GM12891 (cell line): ENCODE results near the gene C1QTNF12.

Source experiments
- DNase-seq: peaks from one replicate; pipeline ENCODE4 v3.0.0; 2011; ENCODE audit warnings: low spot score; ENCODE audit not compliant: insufficient read length
- FAIRE-seq: peaks from 2 replicates; lab custom pipeline; 2011; peaks lifted over from hg19 to GRCh38; lab: Jason Lieb, UNC
- PAX5 ChIP-seq: IDR thresholded peaks from 2 replicates; pipeline ENCODE4 v1.6.1; 2011; ENCODE audit warnings: low read length, moderate library complexity, mild to moderate bottlenecking; ENCODE audit not compliant: insufficient read depth, severe bottlenecking
- POLR2A ChIP-seq: IDR thresholded peaks from 2 replicates; pipeline ENCODE4 v1.6.1; 2011; ENCODE audit warnings: low read depth, low read length, control low read depth
- POLR2AphosphoS5 ChIP-seq: IDR thresholded peaks from 2 replicates; pipeline ENCODE4 v1.6.1; 2011; ENCODE audit warnings: low read depth, low read length, control low read depth
- POU2F2 ChIP-seq: IDR thresholded peaks from 2 replicates; pipeline ENCODE4 v1.6.1; 2011; ENCODE audit warnings: low read depth, mild to moderate bottlenecking, control low read depth, low read length, moderate library complexity
- SPI1 ChIP-seq: IDR thresholded peaks from 2 replicates; pipeline ENCODE4 v1.6.1; 2011; ENCODE audit warnings: low read depth, low read length, control low read depth
- TAF1 ChIP-seq: IDR thresholded peaks from 2 replicates; pipeline ENCODE4 v1.6.1; 2011; ENCODE audit warnings: low read depth, low read length, control low read depth

Gene C1QTNF12

DNA sequence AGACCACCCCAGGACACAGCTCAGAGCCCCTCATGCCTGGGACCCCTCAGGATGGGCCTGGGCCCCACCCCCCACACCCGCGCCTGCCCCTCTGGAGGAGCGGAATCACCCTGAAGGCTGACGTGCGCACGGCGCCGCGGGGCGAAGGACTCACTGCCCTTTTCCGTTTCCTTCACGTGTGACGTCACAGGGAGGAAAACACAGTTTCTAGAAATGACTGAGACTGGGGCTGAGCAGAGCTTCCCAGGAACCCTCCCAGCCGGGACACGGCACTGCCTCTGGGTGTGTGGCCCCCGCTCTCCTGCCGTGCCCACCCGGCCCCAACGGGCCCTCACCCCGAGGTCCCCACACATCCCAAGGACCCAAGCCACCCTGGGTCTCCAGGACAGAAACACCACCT, 27.2 kb downstream of the C1QTNF12 start:
- DNase-seq (no peak), FAIRE-seq (no peak)

DNA sequence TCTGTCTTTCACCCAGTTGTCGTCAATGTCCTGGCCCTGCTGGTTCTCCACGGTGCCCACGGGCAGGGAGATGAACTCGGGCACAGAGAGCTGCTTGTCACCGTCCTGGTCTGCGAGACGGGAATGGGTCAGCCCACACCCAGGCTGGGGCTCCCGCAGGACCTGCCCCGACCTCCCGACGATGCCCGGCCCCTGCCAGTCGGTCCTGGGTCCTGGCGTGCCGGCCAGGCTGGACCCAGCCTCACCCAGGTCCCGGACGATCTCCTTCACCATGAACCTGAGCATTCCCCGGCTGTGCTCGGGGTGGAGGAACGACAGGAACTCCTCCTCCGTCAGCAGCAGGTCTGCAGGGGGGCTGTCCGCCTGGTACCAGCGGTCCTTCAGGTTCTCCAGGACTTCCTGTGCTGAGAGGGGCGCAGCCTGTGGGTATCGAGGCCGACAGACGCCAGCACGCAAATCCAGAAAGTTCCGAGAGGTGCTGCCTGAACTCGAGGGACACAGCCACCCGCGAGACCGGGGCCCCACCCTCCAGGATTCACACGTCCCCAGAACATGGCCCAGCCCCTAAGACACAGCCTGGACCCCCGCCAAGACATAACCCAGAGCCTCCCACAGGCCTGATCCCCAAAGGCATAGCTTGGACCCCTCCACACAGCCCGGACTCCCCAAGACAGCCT, 27.9 kb downstream of the C1QTNF12 start:
- no peak for DNase-seq
- TF ChIP-seq POLR2A (no peak), POU2F2 (0 out of 2 replicates have a peak, but pooled peaks have one; percentile 18), TAF1 (no peak), SPI1 (no peak)
- no peak for FAIRE-seq

More for the DNA sequence above, 27.2 kb downstream of the C1QTNF12 start:
- TF ChIP-seq SPI1 (no peak), PAX5 (no peak), TAF1 (no peak)

DNA sequence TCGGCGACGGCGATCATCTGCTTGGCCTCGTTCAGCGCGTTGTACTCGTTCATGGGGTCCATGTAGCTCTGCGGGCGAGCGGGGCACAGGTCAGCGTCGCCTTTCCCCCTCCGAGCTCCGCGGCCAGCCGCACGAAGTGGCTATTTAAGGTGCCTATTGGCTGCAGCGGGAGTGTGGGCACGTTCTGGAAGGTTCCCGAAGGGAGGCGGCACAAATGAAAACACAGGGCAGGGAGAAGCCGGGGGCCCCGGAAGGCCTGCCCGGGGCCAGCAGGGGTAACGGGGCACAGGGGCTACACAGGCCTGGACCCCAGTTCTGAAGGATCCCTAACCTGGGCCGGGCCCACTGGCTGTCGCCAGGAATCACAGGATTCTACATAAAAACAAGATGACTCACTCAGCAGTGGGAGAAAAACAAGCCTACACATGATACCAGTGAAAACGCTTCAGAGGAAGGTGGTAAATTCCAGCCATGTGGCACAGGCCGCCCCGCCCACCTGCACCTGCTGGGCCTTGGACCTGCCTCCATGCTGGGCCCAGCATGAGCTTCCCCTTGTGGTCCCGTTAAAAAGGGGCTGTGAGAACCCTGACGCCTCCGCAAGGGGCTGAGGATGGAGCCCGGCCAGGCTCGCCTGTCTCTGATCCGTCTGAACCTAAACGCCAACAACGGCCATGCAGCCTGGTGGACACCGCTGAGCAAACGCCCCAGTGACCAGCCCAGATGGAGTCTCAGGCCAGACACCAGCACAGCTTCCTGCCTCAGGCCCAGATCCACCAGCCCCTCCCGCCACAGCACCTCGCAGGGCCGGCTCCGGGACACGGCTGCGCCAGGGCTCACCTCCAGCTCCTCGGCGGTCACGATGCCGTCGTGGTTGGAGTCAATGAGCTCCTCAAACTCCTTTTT, 28.6 kb downstream of the C1QTNF12 start:
- DNase-seq (no peak), FAIRE-seq (no peak)
- TF ChIP-seq PAX5 = no peak
- TF ChIP-seq POU2F2 = no peak
- no peak for TF ChIP-seq POLR2A
- TF ChIP-seq TAF1 = no peak
- TF ChIP-seq SPI1 = no peak
- TF ChIP-seq POLR2AphosphoS5 = no peak

DNA sequence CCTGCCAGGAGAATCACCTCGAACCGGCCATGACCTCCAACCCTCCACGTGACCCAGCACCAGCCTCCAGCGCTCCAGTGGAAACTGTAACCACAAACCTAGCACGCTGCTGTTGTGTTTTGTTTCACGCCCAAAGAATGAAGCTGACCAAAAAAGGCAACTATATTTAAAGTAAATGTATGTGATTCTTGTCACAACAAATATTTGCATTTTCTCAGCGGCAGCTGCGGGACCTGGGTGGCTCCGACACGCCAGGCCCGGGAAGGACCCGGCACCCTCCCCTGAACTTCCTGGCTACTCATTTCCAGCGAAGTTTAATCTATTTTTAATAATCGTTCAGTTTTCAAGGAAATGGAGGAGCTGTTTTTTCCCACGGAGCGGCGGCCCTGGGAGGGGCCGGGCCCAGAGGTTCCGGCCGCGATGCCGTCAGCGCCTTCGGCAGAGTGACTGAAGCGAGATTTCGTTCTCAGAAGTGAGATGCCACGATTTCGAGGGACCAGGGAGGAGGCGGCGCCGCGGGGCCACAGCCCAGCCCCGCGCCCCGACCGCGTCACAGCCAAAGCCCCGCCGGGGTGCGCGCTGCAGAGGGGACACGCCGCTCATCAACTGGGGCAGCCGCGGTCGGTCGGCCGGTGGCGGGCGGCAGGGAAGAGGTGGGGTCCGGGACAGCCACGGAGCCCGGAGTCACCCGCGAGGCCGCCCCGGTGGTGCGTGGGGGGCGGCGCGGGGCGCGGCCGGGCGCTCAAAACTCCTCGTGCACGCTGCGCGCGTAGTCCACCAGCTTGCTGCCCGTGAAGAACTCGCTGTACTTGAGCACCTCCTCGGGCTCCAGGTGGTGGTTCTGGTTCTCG, 29.5 kb downstream of the C1QTNF12 start:
- TF ChIP-seq POLR2AphosphoS5 = no peak
- TF ChIP-seq PAX5 = no peak
- TF ChIP-seq POU2F2 = no peak
- no peak for TF ChIP-seq POLR2A
- no peak for TF ChIP-seq TAF1
- no peak for TF ChIP-seq SPI1
- FAIRE-seq (no peak), DNase-seq (no peak)

GRCh38 chr1:1215881-1216605, 30.5 kb downstream of the C1QTNF12 start:
- DNase-seq = no peak
- no peak for FAIRE-seq
- TF ChIP-seq TAF1 (no peak), POU2F2 (no peak), SPI1 (no peak), POLR2AphosphoS5 (no peak), POLR2A (no peak)

DNA sequence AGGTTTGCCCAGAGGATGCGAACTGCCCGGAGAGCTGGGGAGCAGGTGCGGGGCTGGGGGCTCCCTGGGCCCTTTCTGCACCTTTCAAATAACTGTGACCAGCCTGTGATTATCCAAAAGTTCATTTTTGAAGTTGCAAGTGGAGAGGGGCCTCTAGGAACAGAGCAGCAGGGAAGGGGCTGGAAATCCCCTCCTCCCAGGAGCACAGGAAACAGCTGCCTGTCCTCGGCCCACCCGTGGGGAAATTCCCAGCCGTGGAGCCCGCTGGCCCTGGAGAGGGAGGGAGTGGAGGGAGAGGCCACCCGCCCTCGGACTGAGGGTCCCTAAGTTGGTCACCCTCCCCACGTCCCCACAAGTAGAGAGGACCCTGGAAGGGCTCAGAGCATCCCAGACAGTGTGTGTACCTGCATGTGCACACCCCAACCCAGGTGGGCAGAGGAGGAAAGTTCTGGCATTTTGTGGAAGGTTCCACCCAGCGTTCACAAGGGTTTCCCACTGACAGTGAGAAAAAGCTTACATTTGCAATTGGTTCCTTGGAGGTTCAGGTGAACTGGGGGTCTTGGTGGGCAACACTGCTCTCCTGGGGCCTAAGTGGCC, 31.3 kb downstream of the C1QTNF12 start:
- no peak for FAIRE-seq
- no peak for DNase-seq
- TF ChIP-seq POLR2AphosphoS5 (0 out of 2 replicates have a peak, but pooled peaks have one; percentile 9), POU2F2 (no peak)

GRCh38 chr1:1213345-1214265, 32.9 kb downstream of the C1QTNF12 start, which contains the start of gene TNFRSF4:
TSS of gene TNFRSF4 (minus strand) at chr1:1214153. CDS start at chr1:1214127, 26 bp downstream.
- FAIRE-seq = peak; percentile 88
- TF ChIP-seq PAX5 (no peak), TAF1 (no peak), POLR2AphosphoS5 (no peak), SPI1 (no peak), POU2F2 (no peak), POLR2A (no peak)
- DNase-seq = no peak

GRCh38 chr1:1212780-1213344, 33.7 kb downstream of the C1QTNF12 start:
- FAIRE-seq (no peak), DNase-seq (no peak)
- TF ChIP-seq SPI1 (peak; percentile 19; the same call in 1 of the 2 replicates), POLR2AphosphoS5 (no peak), POLR2A (no peak), TAF1 (no peak), POU2F2 (no peak), PAX5 (no peak)
